ENCODE data around the gene ARAP2. TPM values are rescaled to one million over a fixed set of nuclear protein-coding genes. Genes with fewer than 3 reads are reported as not detected.

The ARAP2 gene
- total and polyA plus RNA-seq, 7 experiments from 2014 or later: 10.4 to 78.5 (median 43.5) TPM

GRCh38 chr4:36038491-36038890, 205.8 kb downstream of the ARAP2 start:
- Mint-ChIP-seq H3K9me3 (peaks cover 0 to 20% (median 4%) of the 10 kb centered on the region in 11 donors), H3K27me3 (no peaks in the 10 kb centered on the region), H3K36me3 (peaks cover 0 to 7% (median 2%) of the 10 kb centered on the region in 5 donors), H3K27ac (no peak overlapping the region), H3K4me3 (no peak overlapping the region), H3K4me1 (peaks cover 0 to 4% (median 0%) of the 10 kb centered on the region in 7 donors)
- Histone ChIP-seq H3K27me3 (ENCODE audit: control insufficient read depth in 2 of 2, insufficient read depth in 2 of 2, low read length in 2 of 2) (no peaks in the 10 kb centered on the region), H3K4me1 (ENCODE audit: control insufficient read depth in 2 of 2, insufficient read depth in 2 of 2, low read length in 2 of 2) (no peaks in the 10 kb centered on the region), H3K27ac (ENCODE audit: low read depth, low read length) (no peak overlapping the region), H3K4me3 (ENCODE audit: low read length) (no peak overlapping the region), H3K36me3 (ENCODE audit: control insufficient read depth in 2 of 3, insufficient read depth in 3 of 3, low read length in 3 of 3) (no peaks in the 10 kb centered on the region), H3K9me3 (ENCODE audit: control insufficient read depth in 2 of 3, low read length in 3 of 3) (no peaks in the 10 kb centered on the region)
- ChIA-PET POLR2A (no interaction called here), CTCF (no interaction called here)
- DNase-seq (no peak), ATAC-seq (no peak)
- intact Hi-C loops (cut with micrococcal nuclease): no loop called here

GRCh38 chr4:36037127-36037526, 207.2 kb downstream of the ARAP2 start:
- Mint-ChIP-seq H3K27ac (no peak overlapping the region), H3K4me1 (peaks cover 0 to 4% (median 0%) of the 10 kb centered on the region in 7 donors), H3K4me3 (no peak overlapping the region), H3K27me3 (peaks cover 0 to 4% (median 0%) of the 10 kb centered on the region in 5 donors), H3K36me3 (peaks cover 0 to 8% (median 2%) of the 10 kb centered on the region in 5 donors), H3K9me3 (peaks cover 0 to 27% (median 8%) of the 10 kb centered on the region in 11 donors)
- Histone ChIP-seq H3K36me3 (ENCODE audit: control insufficient read depth in 2 of 3, insufficient read depth in 3 of 3, low read length in 3 of 3) (no peaks in the 10 kb centered on the region), H3K4me3 (ENCODE audit: low read length) (no peak overlapping the region), H3K27ac (ENCODE audit: low read depth, low read length) (no peak overlapping the region), H3K27me3 (ENCODE audit: control insufficient read depth in 2 of 2, insufficient read depth in 2 of 2, low read length in 2 of 2) (no peaks in the 10 kb centered on the region), H3K9me3 (ENCODE audit: control insufficient read depth in 2 of 3, low read length in 3 of 3) (no peaks in the 10 kb centered on the region), H3K4me1 (ENCODE audit: control insufficient read depth in 2 of 2, insufficient read depth in 2 of 2, low read length in 2 of 2) (no peaks in the 10 kb centered on the region)
- ChIA-PET POLR2A (no interaction called here), CTCF (no interaction called here)
- DNase-seq: no peak
- intact Hi-C loops (cut with micrococcal nuclease): no loop called here
- no peak for ATAC-seq

GRCh38 chr4:36029951-36030350, 214.4 kb downstream of the ARAP2 start:
- POLR2A ChIA-PET: no interaction called here
- no peaks in the 10 kb centered on the region for H3K4me1 ChIP-seq (ENCODE audit: control insufficient read depth in 2 of 2, insufficient read depth in 2 of 2, low read length in 2 of 2)
- Mint-ChIP-seq H3K4me1 (no peaks in the 10 kb centered on the region), H3K27ac (no peak overlapping the region), H3K4me3 (no peak overlapping the region), H3K36me3 (peaks cover 0 to 3% (median 0%) of the 10 kb centered on the region in 5 donors), H3K27me3 (peaks cover 0 to 4% (median 0%) of the 10 kb centered on the region in 5 donors), H3K9me3 (peaks cover 0 to 24% (median 6%) of the 10 kb centered on the region in 11 donors)
- H3K4me3 ChIP-seq (ENCODE audit: low read length): no peak overlapping the region
- CTCF ChIA-PET: interaction anchor here (0.7 kb wide), 1 partner anchor 39 kb away, joined by 3 read pairs; no protein-coding TSS in a partner anchor
- no peaks in the 10 kb centered on the region for H3K36me3 ChIP-seq (ENCODE audit: control insufficient read depth in 2 of 3, insufficient read depth in 3 of 3, low read length in 3 of 3)
- DNase-seq: no peak
- no peak overlapping the region for H3K27ac ChIP-seq (ENCODE audit: low read depth, low read length)
- intact Hi-C loops (cut with micrococcal nuclease): no loop called here
- no peaks in the 10 kb centered on the region for H3K9me3 ChIP-seq (ENCODE audit: control insufficient read depth in 2 of 3, low read length in 3 of 3)
- H3K27me3 ChIP-seq (ENCODE audit: control insufficient read depth in 2 of 2, insufficient read depth in 2 of 2, low read length in 2 of 2): no peaks in the 10 kb centered on the region
- no peak for ATAC-seq

- no peaks in the 10 kb centered on the region for H3K9me3 ChIP-seq (ENCODE audit: control insufficient read depth in 2 of 3, low read length in 3 of 3)
- Mint-ChIP-seq H3K9me3 (peaks cover 0 to 4% (median 0%) of the 10 kb centered on the region in 11 donors), H3K36me3 (no peaks in the 10 kb centered on the region), H3K4me1 (no peaks in the 10 kb centered on the region), H3K27me3 (no peaks in the 10 kb centered on the region), H3K27ac (no peak overlapping the region), H3K4me3 (no peak overlapping the region)
- no peaks in the 10 kb centered on the region for H3K36me3 ChIP-seq (ENCODE audit: control insufficient read depth in 2 of 3, insufficient read depth in 3 of 3, low read length in 3 of 3)
- ATAC-seq (no peak), DNase-seq (no peak)
- ChIA-PET POLR2A (no interaction called here), CTCF (no interaction called here)
- no peak overlapping the region for H3K4me3 ChIP-seq (ENCODE audit: low read length)
- intact Hi-C loops (cut with micrococcal nuclease): no loop called here
- H3K4me1 ChIP-seq (ENCODE audit: control insufficient read depth in 2 of 2, insufficient read depth in 2 of 2, low read length in 2 of 2): no peaks in the 10 kb centered on the region
- no peak overlapping the region for H3K27ac ChIP-seq (ENCODE audit: low read depth, low read length)
- H3K27me3 ChIP-seq (ENCODE audit: control insufficient read depth in 2 of 2, insufficient read depth in 2 of 2, low read length in 2 of 2): no peaks in the 10 kb centered on the region
Observed at GRCh38 chr4:36027203-36027602, 217.1 kb downstream of the ARAP2 start.

- no peaks in the 10 kb centered on the region for H3K36me3 ChIP-seq (ENCODE audit: control insufficient read depth in 2 of 3, insufficient read depth in 3 of 3, low read length in 3 of 3)
- no peak for DNase-seq
- no peaks in the 10 kb centered on the region for H3K27me3 Mint-ChIP-seq
- no peak overlapping the region for H3K27ac ChIP-seq (ENCODE audit: low read depth, low read length)
- H3K4me1 ChIP-seq (ENCODE audit: control insufficient read depth in 2 of 2, insufficient read depth in 2 of 2, low read length in 2 of 2): no peaks in the 10 kb centered on the region
- ATAC-seq: no peak
- no peaks in the 10 kb centered on the region for H3K27me3 ChIP-seq (ENCODE audit: control insufficient read depth in 2 of 2, insufficient read depth in 2 of 2, low read length in 2 of 2)
- ChIA-PET POLR2A (no interaction called here), CTCF (no interaction called here)
- no peaks in the 10 kb centered on the region for H3K9me3 Mint-ChIP-seq
- no peaks in the 10 kb centered on the region for H3K36me3 Mint-ChIP-seq
- H3K4me3 ChIP-seq (ENCODE audit: low read length): no peak overlapping the region
- H3K4me1 Mint-ChIP-seq: no peaks in the 10 kb centered on the region
- H3K4me3 Mint-ChIP-seq: no peak overlapping the region
- no peaks in the 10 kb centered on the region for H3K9me3 ChIP-seq (ENCODE audit: control insufficient read depth in 2 of 3, low read length in 3 of 3)
- H3K27ac Mint-ChIP-seq: no peak overlapping the region
- intact Hi-C loops (cut with micrococcal nuclease): no loop called here
Observed at GRCh38 chr4:36026348-36026880, 217.9 kb downstream of the ARAP2 start.

GRCh38 chr4:36024901-36025660, 219.2 kb downstream of the ARAP2 start:
- Mint-ChIP-seq H3K9me3 (no peaks in the 10 kb centered on the region), H3K27me3 (no peaks in the 10 kb centered on the region), H3K36me3 (peaks cover 0 to 4% (median 0%) of the 10 kb centered on the region in 5 donors), H3K4me3 (no peak overlapping the region), H3K4me1 (no peaks in the 10 kb centered on the region), H3K27ac (no peak overlapping the region)
- Histone ChIP-seq H3K4me3 (ENCODE audit: low read length) (no peak overlapping the region), H3K27me3 (ENCODE audit: control insufficient read depth in 2 of 2, insufficient read depth in 2 of 2, low read length in 2 of 2) (no peaks in the 10 kb centered on the region), H3K27ac (ENCODE audit: low read depth, low read length) (no peak overlapping the region), H3K4me1 (ENCODE audit: control insufficient read depth in 2 of 2, insufficient read depth in 2 of 2, low read length in 2 of 2) (no peaks in the 10 kb centered on the region), H3K9me3 (ENCODE audit: control insufficient read depth in 2 of 3, low read length in 3 of 3) (no peaks in the 10 kb centered on the region), H3K36me3 (ENCODE audit: control insufficient read depth in 2 of 3, insufficient read depth in 3 of 3, low read length in 3 of 3) (no peaks in the 10 kb centered on the region)
- POLR2A ChIA-PET: no interaction called here
- no peak for DNase-seq
- ATAC-seq: no peak
- CTCF ChIA-PET: no interaction called here
- intact Hi-C loops (cut with micrococcal nuclease): no loop called here

GRCh38 chr4:36020351-36020750, 224.0 kb downstream of the ARAP2 start:
- CTCF ChIA-PET: interaction anchor here (0.6 kb wide), 1 partner anchor 288 kb away, joined by 3 read pairs; no protein-coding TSS in a partner anchor
- DNase-seq: no peak
- no peaks in the 10 kb centered on the region for H3K4me1 Mint-ChIP-seq
- Histone ChIP-seq H3K4me1 (ENCODE audit: control insufficient read depth in 2 of 2, insufficient read depth in 2 of 2, low read length in 2 of 2) (no peaks in the 10 kb centered on the region), H3K27ac (ENCODE audit: low read depth, low read length) (no peak overlapping the region), H3K27me3 (ENCODE audit: control insufficient read depth in 2 of 2, insufficient read depth in 2 of 2, low read length in 2 of 2) (no peaks in the 10 kb centered on the region), H3K9me3 (ENCODE audit: control insufficient read depth in 2 of 3, low read length in 3 of 3) (no peaks in the 10 kb centered on the region), H3K4me3 (ENCODE audit: low read length) (no peak overlapping the region), H3K36me3 (ENCODE audit: control insufficient read depth in 2 of 3, insufficient read depth in 3 of 3, low read length in 3 of 3) (no peaks in the 10 kb centered on the region)
- intact Hi-C loops (cut with micrococcal nuclease): no loop called here
- no peak for ATAC-seq
- H3K36me3 Mint-ChIP-seq: peaks cover 0 to 4% (median 0%) of the 10 kb centered on the region in 5 donors
- no peaks in the 10 kb centered on the region for H3K27me3 Mint-ChIP-seq
- H3K9me3 Mint-ChIP-seq: peaks cover 0 to 1% (median 0%) of the 10 kb centered on the region in 11 donors
- H3K4me3 Mint-ChIP-seq: no peak overlapping the region
- POLR2A ChIA-PET: no interaction called here
- H3K27ac Mint-ChIP-seq: no peak overlapping the region
